ENCODE measurements around the gene ZFPM1.

ZFPM1 gene

GRCh38 chr16:88530051-88530857, 77.2 kb downstream of the ZFPM1 start:
- H3K4me3 ChIP-seq (replicated peaks in 1 of 2; ENCODE audit: low read depth in 2 of 2, low read length in 2 of 2) = no peak overlapping the region
- TF ChIP-seq, protein P1, sequence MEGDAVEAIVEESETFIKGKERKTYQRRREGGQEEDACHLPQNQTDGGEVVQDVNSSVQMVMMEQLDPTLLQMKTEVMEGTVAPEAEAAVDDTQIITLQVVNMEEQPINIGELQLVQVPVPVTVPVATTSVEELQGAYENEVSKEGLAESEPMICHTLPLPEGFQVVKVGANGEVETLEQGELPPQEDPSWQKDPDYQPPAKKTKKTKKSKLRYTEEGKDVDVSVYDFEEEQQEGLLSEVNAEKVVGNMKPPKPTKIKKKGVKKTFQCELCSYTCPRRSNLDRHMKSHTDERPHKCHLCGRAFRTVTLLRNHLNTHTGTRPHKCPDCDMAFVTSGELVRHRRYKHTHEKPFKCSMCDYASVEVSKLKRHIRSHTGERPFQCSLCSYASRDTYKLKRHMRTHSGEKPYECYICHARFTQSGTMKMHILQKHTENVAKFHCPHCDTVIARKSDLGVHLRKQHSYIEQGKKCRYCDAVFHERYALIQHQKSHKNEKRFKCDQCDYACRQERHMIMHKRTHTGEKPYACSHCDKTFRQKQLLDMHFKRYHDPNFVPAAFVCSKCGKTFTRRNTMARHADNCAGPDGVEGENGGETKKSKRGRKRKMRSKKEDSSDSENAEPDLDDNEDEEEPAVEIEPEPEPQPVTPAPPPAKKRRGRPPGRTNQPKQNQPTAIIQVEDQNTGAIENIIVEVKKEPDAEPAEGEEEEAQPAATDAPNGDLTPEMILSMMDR (IDR thresholded peaks at IDR 0.05; ENCODE audit: low read depth, low read length) = no peak
- DNase-seq (ENCODE audit: low read depth in 2 of 2) = no peak

- TF ChIP-seq, protein P1 (IDR thresholded peaks at IDR 0.05; ENCODE audit: low read depth, low read length) = no peak
- DNase-seq (ENCODE audit: low read depth in 2 of 2) = no peak
- no peak overlapping the region for H3K4me3 ChIP-seq (replicated peaks in 1 of 2; ENCODE audit: low read depth in 2 of 2, low read length in 2 of 2)
Measured at GRCh38 chr16:88530858-88531203, 77.8 kb downstream of the ZFPM1 start.

DNA sequence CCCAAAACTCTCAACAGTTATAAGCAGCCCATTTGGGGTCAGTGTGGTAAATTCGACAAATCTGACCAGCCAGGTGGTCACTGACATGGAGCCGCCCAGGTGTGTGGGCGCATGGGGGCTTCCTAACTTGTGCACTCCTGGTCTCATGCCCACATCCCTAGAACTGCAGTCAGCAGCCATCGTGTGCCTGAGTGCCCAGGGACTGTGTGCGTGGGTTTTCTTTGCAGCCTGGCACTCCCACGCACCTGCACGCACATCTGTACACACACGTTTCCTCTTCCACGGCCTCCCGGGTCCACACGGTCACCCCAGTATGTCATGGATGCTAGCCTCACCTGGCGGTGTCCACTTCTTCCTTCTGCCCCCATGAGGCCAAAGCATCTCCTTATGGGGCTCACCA, 78.3 kb downstream of the ZFPM1 start:
- no peak overlapping the region for H3K4me3 ChIP-seq (replicated peaks in 1 of 2; ENCODE audit: low read depth in 2 of 2, low read length in 2 of 2)
- TF ChIP-seq, protein P1 (IDR thresholded peaks at IDR 0.05; ENCODE audit: low read depth, low read length) = no peak
- no peak for DNase-seq (ENCODE audit: low read depth in 2 of 2)

- no peak overlapping the region for H3K4me3 ChIP-seq (replicated peaks in 1 of 2; ENCODE audit: low read depth in 2 of 2, low read length in 2 of 2)
- no peak for DNase-seq (ENCODE audit: low read depth in 2 of 2)
- TF ChIP-seq, protein P1 (IDR thresholded peaks at IDR 0.05; ENCODE audit: low read depth, low read length) = no peak
Measured at GRCh38 chr16:88531931-88532433, 78.9 kb downstream of the ZFPM1 start.

- no peak overlapping the region for H3K4me3 ChIP-seq (replicated peaks in 1 of 2; ENCODE audit: low read depth in 2 of 2, low read length in 2 of 2)
- TF ChIP-seq, protein P1 (IDR thresholded peaks at IDR 0.05; ENCODE audit: low read depth, low read length) = no peak
- no peak for DNase-seq (ENCODE audit: low read depth in 2 of 2)
Measured at GRCh38 chr16:88532434-88533241, 79.6 kb downstream of the ZFPM1 start.

DNA sequence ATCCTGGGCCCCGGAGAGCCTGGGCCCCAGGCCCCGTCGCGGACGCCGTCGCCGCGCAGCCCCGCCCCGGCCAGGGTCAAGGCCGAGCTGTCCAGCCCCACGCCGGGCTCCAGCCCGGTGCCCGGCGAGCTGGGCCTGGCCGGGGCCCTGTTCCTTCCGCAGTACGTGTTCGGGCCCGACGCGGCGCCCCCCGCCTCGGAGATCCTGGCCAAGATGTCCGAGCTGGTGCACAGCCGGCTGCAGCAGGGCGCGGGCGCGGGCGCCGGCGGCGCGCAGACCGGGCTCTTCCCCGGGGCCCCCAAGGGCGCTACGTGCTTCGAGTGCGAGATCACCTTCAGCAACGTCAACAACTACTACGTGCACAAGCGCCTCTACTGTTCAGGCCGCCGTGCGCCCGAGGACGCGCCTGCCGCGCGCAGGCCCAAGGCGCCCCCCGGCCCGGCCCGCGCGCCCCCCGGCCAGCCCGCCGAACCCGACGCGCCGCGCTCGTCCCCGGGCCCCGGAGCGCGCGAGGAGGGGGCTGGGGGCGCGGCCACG, 80.4 kb downstream of the ZFPM1 start:
- TF ChIP-seq, protein P1 (IDR thresholded peaks at IDR 0.05; ENCODE audit: low read depth, low read length) = no peak
- peak; percentile 30 to 43 for DNase-seq (ENCODE audit: low read depth in 2 of 2)
- H3K4me3 ChIP-seq (replicated peaks in 1 of 2; ENCODE audit: low read depth in 2 of 2, low read length in 2 of 2) = peak overlapping the region in 1 of 2 donors; percentile 48
